HepG2 (cell line): ENCODE results near the gene RPS5. TPM values are rescaled to one million over a fixed set of nuclear protein-coding genes. Genes with fewer than 3 reads are reported as not detected.
A peak's percentile ranks its signal among the peaks of the same experiment; 100 is the strongest.

Experiments used
- ARID2 ChIP-seq: sonication (generic); formaldehyde crosslinking; IDR thresholded peaks from 2 replicates; pipeline ENCODE4 v1.8.1; 2022; ENCODE audit warnings: mild to moderate bottlenecking, missing genetic modification reagents, borderline replicate concordance
- CBX5 ChIP-seq: sonication (generic); formaldehyde crosslinking; IDR thresholded peaks from 2 replicates; pipeline ENCODE4 v1.4.0; 2020; ENCODE audit warnings: missing genetic modification reagents, borderline replicate concordance
- CEBPG ChIP-seq: IDR thresholded peaks from 2 replicates; pipeline ENCODE4 v1.6.1; 2016
- CHD4 ChIP-seq: fragments of 200-600 bp; sonication (generic); IDR thresholded peaks from 2 replicates; pipeline ENCODE4 v1.7.0; 2017; ENCODE audit warnings: mild to moderate bottlenecking, low read length, borderline replicate concordance
- ETV5 ChIP-seq: IDR thresholded peaks from 2 replicates; pipeline ENCODE4 v1.6.1; 2018; ENCODE audit warnings: missing biosample characterization, missing genetic modification reagents, inconsistent platforms, borderline replicate concordance
- GABPA ChIP-seq, 2 experiments: IDR thresholded peaks; 2 replicates each; pipeline ENCODE4 v1.6.1; 2011 to 2016; ENCODE audit warnings: low read depth in 2 of 2, low read length in 1 of 2, missing biosample characterization in 1 of 2, missing genetic modification characterization in 1 of 2
- GFI1 ChIP-seq: sonication (generic); formaldehyde crosslinking; IDR thresholded peaks from 2 replicates; pipeline ENCODE4 v1.5.0; 2020; ENCODE audit warnings: missing genetic modification reagents, mild to moderate bottlenecking, borderline replicate concordance
- HNRNPLL ChIP-seq: fragments of 200-400 bp; formaldehyde crosslinking; IDR thresholded peaks from 2 replicates; pipeline ENCODE4 v1.6.1; 2017; ENCODE audit warnings: mild to moderate bottlenecking, low read depth, low read length; ENCODE audit not compliant: poor library complexity, severe bottlenecking
- HOXA9 ChIP-seq: sonication (generic); formaldehyde crosslinking; IDR thresholded peaks from 2 replicates; pipeline ENCODE4 v1.8.1; 2022; ENCODE audit warnings: missing genetic modification reagents, mild to moderate bottlenecking, moderate library complexity, borderline replicate concordance
- KAT2B ChIP-seq: fragments of 150-350 bp; IDR thresholded peaks from 2 replicates; pipeline ENCODE4 v1.6.1; 2014; ENCODE audit warnings: low read depth, low read length, borderline replicate concordance
- MAFK ChIP-seq, 2 experiments: IDR thresholded peaks in 1 of 2; conservative IDR thresholded peaks in 1 of 2; 2 replicates each; pipeline ENCODE4 v1.6.1; 2011; ENCODE audit warnings: improper control_type of control experiment in 2 of 2, low read length in 2 of 2
- MIER2 ChIP-seq: IDR thresholded peaks from 2 replicates; pipeline ENCODE4 v1.6.1; 2016; ENCODE audit warnings: missing biosample characterization, missing genetic modification reagents
- MLX ChIP-seq: IDR thresholded peaks from 2 replicates; pipeline ENCODE4 v1.6.1; 2016
- MYC ChIP-seq: sonication (generic); formaldehyde crosslinking; IDR thresholded peaks from 2 replicates; pipeline ENCODE4 v1.9.0; 2021; ENCODE audit warnings: missing genetic modification reagents, borderline replicate concordance
- NFYB ChIP-seq: sonication (generic); formaldehyde crosslinking; IDR thresholded peaks from 2 replicates; pipeline ENCODE4 v1.4.0; 2020; ENCODE audit warnings: missing genetic modification reagents
- TARDBP ChIP-seq: sonication (generic); formaldehyde crosslinking; IDR thresholded peaks from 2 replicates; pipeline ENCODE4 v1.8.0; 2022; ENCODE audit warnings: mild to moderate bottlenecking, missing genetic modification reagents
- ZBTB43 ChIP-seq: sonication (generic); formaldehyde crosslinking; conservative IDR thresholded peaks from 2 replicates; pipeline ENCODE4 v1.4.0; 2020; ENCODE audit warnings: missing genetic modification reagents
- ZMYM3 ChIP-seq: sonication (generic); formaldehyde crosslinking; IDR thresholded peaks from 2 replicates; pipeline ENCODE4 v1.5.1; 2020; ENCODE audit warnings: mild to moderate bottlenecking, missing genetic modification reagents
- ZNF207 ChIP-seq: fragments of 450-650 bp; IDR thresholded peaks from 2 replicates; pipeline ENCODE4 v1.6.1; 2016; ENCODE audit warnings: antibody characterized with exemption, borderline replicate concordance
- ZNF24 ChIP-seq: fragments of 450-650 bp; IDR thresholded peaks from 2 replicates; pipeline ENCODE4 v1.6.1; 2017; ENCODE audit warnings: antibody characterized with exemption, mild to moderate bottlenecking
- ZNF260 ChIP-seq: sonication (generic); formaldehyde crosslinking; IDR thresholded peaks from 2 replicates; pipeline ENCODE4 v1.4.0; 2020; ENCODE audit warnings: missing genetic modification reagents, low read depth, mild to moderate bottlenecking, borderline replicate concordance
- ZNF274 ChIP-seq: sonication (generic); formaldehyde crosslinking; IDR thresholded peaks from 2 replicates; pipeline ENCODE4 v1.5.1; 2020; ENCODE audit warnings: mild to moderate bottlenecking, missing genetic modification reagents
- ZNF30 ChIP-seq: sonication (generic); formaldehyde crosslinking; IDR thresholded peaks from 2 replicates; pipeline ENCODE4 v1.5.0; 2020; ENCODE audit warnings: mild to moderate bottlenecking, missing genetic modification reagents
- ZNF331 ChIP-seq: sonication (generic); formaldehyde crosslinking; IDR thresholded peaks from 2 replicates; pipeline ENCODE4 v1.4.0; 2020; ENCODE audit warnings: missing genetic modification reagents
- ZNF337 ChIP-seq: sonication (generic); formaldehyde crosslinking; IDR thresholded peaks from 2 replicates; pipeline ENCODE4 v1.5.1; 2020; ENCODE audit warnings: missing genetic modification reagents, low read depth, mild to moderate bottlenecking, borderline replicate concordance
- ZNF549 ChIP-seq: sonication (generic); formaldehyde crosslinking; IDR thresholded peaks from 2 replicates; pipeline ENCODE4 v1.5.0; 2020; ENCODE audit warnings: missing genetic modification reagents
- ZNF672 ChIP-seq: sonication (generic); formaldehyde crosslinking; IDR thresholded peaks from 2 replicates; pipeline ENCODE4 v1.8.1; 2022; ENCODE audit warnings: missing genetic modification reagents
- ZNF737 ChIP-seq: sonication (generic); formaldehyde crosslinking; IDR thresholded peaks from 2 replicates; pipeline ENCODE4 v1.5.0; 2020; ENCODE audit warnings: missing genetic modification reagents, mild to moderate bottlenecking, borderline replicate concordance
- ZNF781 ChIP-seq: sonication (generic); formaldehyde crosslinking; IDR thresholded peaks from 2 replicates; pipeline ENCODE4 v1.5.1; 2020; ENCODE audit warnings: borderline replicate concordance, mild to moderate bottlenecking, missing genetic modification reagents; ENCODE audit errors: not compliant biosample characterization
- ZNF850 ChIP-seq: sonication (generic); formaldehyde crosslinking; conservative IDR thresholded peaks from 2 replicates; pipeline ENCODE4 v1.9.0; 2021; ENCODE audit warnings: mild to moderate bottlenecking, missing genetic modification reagents
- ZSCAN31 ChIP-seq: sonication (generic); formaldehyde crosslinking; IDR thresholded peaks from 2 replicates; pipeline ENCODE4 v1.5.0; 2020; ENCODE audit warnings: low read depth, mild to moderate bottlenecking, missing genetic modification reagents
- polyA plus RNA-seq, 8 experiments: library from polyadenylated mRNA; depleted of rRNA in 3 of 8; stranded (reverse) in 7 of 8; unstranded in 1 of 8; fragments of >200 nt; fragmentation: Illumina TruSeq in 4 of 8; extraction: Trizol in 4 of 8; gene quantifications; 2 replicates each; pipeline versions ENCODE4 v1.2.1 to v1.2.3, GENCODE V29; 2011 to 2016; ENCODE audit warnings: low read depth in 4 of 8, missing spikeins in 1 of 8, mixed read lengths in 1 of 8; ENCODE audit not compliant: insufficient read depth in 1 of 8
- total RNA-seq, 5 experiments: library from RNA; depleted of rRNA; stranded (reverse); fragments of >200 nt; fragmentation: Illumina TruSeq; extraction: Trizol; gene quantifications; 2 replicates each; pipeline ENCODE4 v1.2.3, GENCODE V29; 2016; ENCODE audit warnings: low read depth in 1 of 5

RPS5 gene
- total and polyA plus RNA-seq, 2 of the 13 experiments (the other 11 are each of a cell fraction or from before 2014, with no cell fraction given) = 1,544 to 4,408 TPM

GRCh38 chr19:58380662-58381459 lies 6.2 kb upstream of the RPS5 start, which contains the start of gene ZNF837 (continued):
- TF ChIP-seq MIER2 (CRISPR knock-in tag) (no peak; the same call in 1 of the 2 replicates), ZSCAN31 (peak; percentile 57; the same call in 1 of the 2 replicates), CHD4 (no peak), ZNF24 (peak; percentile 26; the same call in 1 of the 2 replicates), ZNF781 (CRISPR knock-in tag) (no peak), HNRNPLL (peak; percentile 99), CBX5 (CRISPR knock-in tag) (peak; percentile 95), ZNF30 (CRISPR knock-in tag) (0 out of 2 replicates have a peak, but pooled peaks have one; percentile 55), ZNF549 (CRISPR knock-in tag) (no peak), ZNF337 (CRISPR knock-in tag) (0 out of 2 replicates have a peak, but pooled peaks have one; percentile 79), ZNF331 (CRISPR knock-in tag) (peak; percentile 84), GFI1 (CRISPR knock-in tag) (peak; percentile 82; the same call in 1 of the 2 replicates), ARID2 (CRISPR knock-in tag) (no peak), ZNF274 (peak; percentile 71), ZMYM3 (no peak), MYC (peak; percentile 97), ZNF207 (no peak), CEBPG (CRISPR knock-in tag) (no peak), ZNF850 (CRISPR knock-in tag) (no peak), NFYB (CRISPR knock-in tag) (peak; percentile 93), ETV5 (peak; percentile 89), GABPA (IDR thresholded peaks at IDR 0.05; ENCODE audit: low read depth, low read length) (peak; percentile 98), GABPA (CRISPR knock-in tag; IDR thresholded peaks at IDR 0.05; ENCODE audit: low read depth) (peak; percentile 92), ZNF672 (CRISPR knock-in tag) (no peak), MAFK (conservative IDR thresholded peaks at IDR 0.05 in 1 of 2, IDR thresholded peaks at IDR 0.05 in 1 of 2; ENCODE audit: low read length in 2 of 2) (no peak), KAT2B (no peak), ZBTB43 (no peak), TARDBP (CRISPR knock-in tag) (peak; percentile 90), ZNF260 (CRISPR knock-in tag) (no peak), HOXA9 (CRISPR knock-in tag) (no peak), MLX (CRISPR knock-in tag) (peak; percentile 35; the same call in 1 of the 2 replicates), ZNF737 (CRISPR knock-in tag) (no peak)
